Measurements from ENCODE around the gene GGCX. TPM values are rescaled to one million over a fixed set of nuclear protein-coding genes. Genes with fewer than 3 reads are reported as not detected.
A peak's percentile ranks its signal among the peaks of the same experiment; 100 is the strongest.

The GGCX gene
- total and polyA plus RNA-seq, 9 of the 15 experiments (the other 6 are each of a cell fraction or from before 2014, with no cell fraction given): 14.4 to 47.1 (median 28.1) TPM

DNA sequence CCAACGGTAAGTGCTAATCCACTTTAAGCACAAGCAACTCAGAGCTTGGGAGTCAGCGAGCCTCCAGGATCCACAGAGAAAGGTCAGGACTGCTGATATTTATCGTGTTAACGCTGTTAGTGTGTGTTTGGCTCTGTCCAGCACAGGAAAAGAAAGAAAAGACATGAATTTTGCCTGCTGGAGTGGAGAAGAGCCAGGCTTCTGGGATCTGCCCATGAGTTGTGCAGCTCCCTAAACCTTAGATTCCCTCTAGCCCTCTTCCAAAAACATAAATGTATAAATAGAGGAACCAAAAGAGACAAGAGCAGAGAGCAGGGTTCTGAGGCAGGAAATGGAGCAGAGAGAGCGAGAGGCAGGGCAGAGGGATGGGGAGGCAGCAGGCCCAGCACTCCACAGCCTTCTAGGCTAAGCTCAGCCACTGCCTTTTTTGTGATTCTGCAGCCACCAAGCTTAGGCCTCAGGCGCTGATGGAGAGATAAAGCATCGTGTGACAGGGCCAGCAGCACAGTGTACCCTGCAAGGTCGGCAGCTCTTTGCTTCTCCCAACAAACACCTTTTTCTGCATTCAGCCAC, 36.9 kb downstream of the GGCX start (continued):
- no peak for TF ChIP-seq RFX1 (IDR thresholded peaks at IDR 0.05)
- no peak for TF ChIP-seq HNRNPL (IDR thresholded peaks at IDR 0.05; ENCODE audit: low read depth, low read length)
- TF ChIP-seq, protein P1, sequence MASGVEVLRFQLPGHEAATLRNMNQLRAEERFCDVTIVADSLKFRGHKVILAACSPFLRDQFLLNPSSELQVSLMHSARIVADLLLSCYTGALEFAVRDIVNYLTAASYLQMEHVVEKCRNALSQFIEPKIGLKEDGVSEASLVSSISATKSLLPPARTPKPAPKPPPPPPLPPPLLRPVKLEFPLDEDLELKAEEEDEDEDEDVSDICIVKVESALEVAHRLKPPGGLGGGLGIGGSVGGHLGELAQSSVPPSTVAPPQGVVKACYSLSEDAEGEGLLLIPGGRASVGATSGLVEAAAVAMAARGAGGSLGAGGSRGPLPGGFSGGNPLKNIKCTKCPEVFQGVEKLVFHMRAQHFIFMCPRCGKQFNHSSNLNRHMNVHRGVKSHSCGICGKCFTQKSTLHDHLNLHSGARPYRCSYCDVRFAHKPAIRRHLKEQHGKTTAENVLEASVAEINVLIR (CRISPR knock-in tag; IDR thresholded peaks at IDR 0.05): no peak
- no peak for TF ChIP-seq ZNF586 (CRISPR knock-in tag; conservative IDR thresholded peaks at IDR 0.05)
- no peak for TF ChIP-seq ZNF785 (CRISPR knock-in tag; IDR thresholded peaks at IDR 0.05)
- no peak for TF ChIP-seq BRD4 (IDR thresholded peaks at IDR 0.05)
- TF ChIP-seq, protein P2, sequence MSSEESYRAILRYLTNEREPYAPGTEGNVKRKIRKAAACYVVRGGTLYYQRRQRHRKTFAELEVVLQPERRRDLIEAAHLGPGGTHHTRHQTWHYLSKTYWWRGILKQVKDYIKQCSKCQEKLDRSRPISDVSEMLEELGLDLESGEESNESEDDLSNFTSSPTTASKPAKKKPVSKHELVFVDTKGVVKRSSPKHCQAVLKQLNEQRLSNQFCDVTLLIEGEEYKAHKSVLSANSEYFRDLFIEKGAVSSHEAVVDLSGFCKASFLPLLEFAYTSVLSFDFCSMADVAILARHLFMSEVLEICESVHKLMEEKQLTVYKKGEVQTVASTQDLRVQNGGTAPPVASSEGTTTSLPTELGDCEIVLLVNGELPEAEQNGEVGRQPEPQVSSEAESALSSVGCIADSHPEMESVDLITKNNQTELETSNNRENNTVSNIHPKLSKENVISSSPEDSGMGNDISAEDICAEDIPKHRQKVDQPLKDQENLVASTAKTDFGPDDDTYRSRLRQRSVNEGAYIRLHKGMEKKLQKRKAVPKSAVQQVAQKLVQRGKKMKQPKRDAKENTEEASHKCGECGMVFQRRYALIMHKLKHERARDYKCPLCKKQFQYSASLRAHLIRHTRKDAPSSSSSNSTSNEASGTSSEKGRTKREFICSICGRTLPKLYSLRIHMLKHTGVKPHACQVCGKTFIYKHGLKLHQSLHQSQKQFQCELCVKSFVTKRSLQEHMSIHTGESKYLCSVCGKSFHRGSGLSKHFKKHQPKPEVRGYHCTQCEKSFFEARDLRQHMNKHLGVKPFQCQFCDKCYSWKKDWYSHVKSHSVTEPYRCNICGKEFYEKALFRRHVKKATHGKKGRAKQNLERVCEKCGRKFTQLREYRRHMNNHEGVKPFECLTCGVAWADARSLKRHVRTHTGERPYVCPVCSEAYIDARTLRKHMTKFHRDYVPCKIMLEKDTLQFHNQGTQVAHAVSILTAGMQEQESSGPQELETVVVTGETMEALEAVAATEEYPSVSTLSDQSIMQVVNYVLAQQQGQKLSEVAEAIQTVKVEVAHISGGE (CRISPR knock-in tag; IDR thresholded peaks at IDR 0.05): peak in 1 of 3 experiments; percentile 43; a peak in 1 of 6 replicates
- TF ChIP-seq SP2 (IDR thresholded peaks at IDR 0.05; ENCODE audit: extremely low read depth, low read depth, low read length, poor library complexity, severe bottlenecking): no peak
- TF ChIP-seq TFAM (CRISPR knock-in tag; conservative IDR thresholded peaks at IDR 0.05): no peak
- TF ChIP-seq ZBED1 (IDR thresholded peaks at IDR 0.05): no peak
- TF ChIP-seq POLR2A (conservative IDR thresholded peaks at IDR 0.05): no peak
- peak; percentile 14 for TF ChIP-seq MEIS2 (IDR thresholded peaks at IDR 0.05; ENCODE audit: partially characterized antibody)
- no peak for TF ChIP-seq TAF7 (tag; IDR thresholded peaks at IDR 0.05)
- TF ChIP-seq, protein P3, sequence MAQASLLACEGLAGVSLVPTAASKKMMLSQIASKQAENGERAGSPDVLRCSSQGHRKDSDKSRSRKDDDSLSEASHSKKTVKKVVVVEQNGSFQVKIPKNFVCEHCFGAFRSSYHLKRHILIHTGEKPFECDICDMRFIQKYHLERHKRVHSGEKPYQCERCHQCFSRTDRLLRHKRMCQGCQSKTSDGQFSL (CRISPR knock-in tag; IDR thresholded peaks at IDR 0.05): no peak
- TF ChIP-seq, protein P3 (tag; IDR thresholded peaks at IDR 0.05): no peak
- TF ChIP-seq HDAC1 (IDR thresholded peaks at IDR 0.05): no peak
- no peak for TF ChIP-seq NR2C1 (IDR thresholded peaks at IDR 0.05)
- TF ChIP-seq NR2C1 (tag; IDR thresholded peaks at IDR 0.05): 0 out of 2 replicates have a peak, but pooled peaks have one; percentile 28
- TF ChIP-seq HMGN3 (IDR thresholded peaks at IDR 0.05; ENCODE audit: borderline replicate concordance, extremely low read depth, insufficient read length, low read depth, low read length): peak; percentile 27
- no peak for TF ChIP-seq GATAD2B (IDR thresholded peaks at IDR 0.05; ENCODE audit: borderline replicate concordance)
- TF ChIP-seq CHD1 (IDR thresholded peaks at IDR 0.05; ENCODE audit: low read length): no peak
- TF ChIP-seq CREM (IDR thresholded peaks at IDR 0.05; ENCODE audit: low read depth): peak; percentile 42
- no peak for TF ChIP-seq SREBF1 (IDR thresholded peaks at IDR 0.05; ENCODE audit: borderline replicate concordance, low read depth, low read length)
- no peak for TF ChIP-seq CEBPB (tag; IDR thresholded peaks at IDR 0.05)
- TF ChIP-seq ZNF444 (CRISPR knock-in tag; IDR thresholded peaks at IDR 0.05): no peak
- TF ChIP-seq, protein P4, sequence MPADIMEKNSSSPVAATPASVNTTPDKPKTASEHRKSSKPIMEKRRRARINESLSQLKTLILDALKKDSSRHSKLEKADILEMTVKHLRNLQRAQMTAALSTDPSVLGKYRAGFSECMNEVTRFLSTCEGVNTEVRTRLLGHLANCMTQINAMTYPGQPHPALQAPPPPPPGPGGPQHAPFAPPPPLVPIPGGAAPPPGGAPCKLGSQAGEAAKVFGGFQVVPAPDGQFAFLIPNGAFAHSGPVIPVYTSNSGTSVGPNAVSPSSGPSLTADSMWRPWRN (IDR thresholded peaks at IDR 0.05; ENCODE audit: low read depth): no peak

Data from K562 (cell line).